ENCODE data around the gene CD96. TPM values are rescaled to one million over a fixed set of nuclear protein-coding genes. Genes with fewer than 3 reads are reported as not detected.
A peak's percentile ranks its signal among the peaks of the same experiment; 100 is the strongest.

The CD96 gene
- total RNA-seq, 2 donors from 2014 or later = not detected

- Histone ChIP-seq H3K4me3 (ENCODE audit: low read length) (no peak overlapping the region), H3K9ac (ENCODE audit: extremely low read depth, low read length, poor library complexity, severe bottlenecking) (no peak overlapping the region), H3K27ac (ENCODE audit: low read depth, low read length) (no peak overlapping the region), H3K27me3 (ENCODE audit: control insufficient read depth, insufficient read depth, low read length, poor library complexity, severe bottlenecking) (no peaks in the 10 kb centered on the region), H3K4me1 (ENCODE audit: control insufficient read depth, insufficient read depth, low read length) (no peaks in the 10 kb centered on the region), H3K36me3 (ENCODE audit: control insufficient read depth, insufficient read depth, low read length) (no peaks in the 10 kb centered on the region), H3K9me3 (ENCODE audit: control insufficient read depth, low read length) (no peaks in the 10 kb centered on the region)
- Mint-ChIP-seq H3K4me3 (no peak overlapping the region), H3K9me3 (no peaks in the 10 kb centered on the region), H3K27me3 (ENCODE audit: insufficient read depth) (no peaks in the 10 kb centered on the region), H3K36me3 (ENCODE audit: low read depth) (no peaks in the 10 kb centered on the region), H3K4me1 (peaks cover 3% of the 10 kb centered on the region), H3K27ac (no peak overlapping the region)
- no peak for TF ChIP-seq CTCF (conservative IDR thresholded peaks at IDR 0.05)
- 84 to 100% methylated on average over 1 of the region's 2 CpGs for WGBS, 2 experiments (ENCODE audit: insufficient coverage in 1 of 2, insufficient read length in 1 of 2)
- DNase-seq = no peak
Measured at GRCh38 chr3:111568355-111568754, 26.4 kb downstream of the CD96 start.

GRCh38 chr3:111568911-111569310 lies 26.9 kb downstream of the CD96 start:
- no peaks in the 10 kb centered on the region for H3K27me3 Mint-ChIP-seq (ENCODE audit: insufficient read depth)
- TF ChIP-seq CTCF (conservative IDR thresholded peaks at IDR 0.05) = no peak
- Histone ChIP-seq H3K4me1 (ENCODE audit: control insufficient read depth, insufficient read depth, low read length) (no peaks in the 10 kb centered on the region), H3K9me3 (ENCODE audit: control insufficient read depth, low read length) (no peaks in the 10 kb centered on the region), H3K4me3 (ENCODE audit: low read length) (no peak overlapping the region), H3K36me3 (ENCODE audit: control insufficient read depth, insufficient read depth, low read length) (no peaks in the 10 kb centered on the region), H3K27me3 (ENCODE audit: control insufficient read depth, insufficient read depth, low read length, poor library complexity, severe bottlenecking) (no peaks in the 10 kb centered on the region), H3K27ac (ENCODE audit: low read depth, low read length) (no peak overlapping the region), H3K9ac (ENCODE audit: extremely low read depth, low read length, poor library complexity, severe bottlenecking) (no peak overlapping the region)
- H3K4me1 Mint-ChIP-seq = peaks cover 3% of the 10 kb centered on the region
- no peaks in the 10 kb centered on the region for H3K36me3 Mint-ChIP-seq (ENCODE audit: low read depth)
- H3K9me3 Mint-ChIP-seq = no peaks in the 10 kb centered on the region
- DNase-seq = no peak
- H3K27ac Mint-ChIP-seq = no peak overlapping the region
- H3K4me3 Mint-ChIP-seq = no peak overlapping the region

GRCh38 chr3:111570404-111571030 lies 28.5 kb downstream of the CD96 start:
- no peak overlapping the region for H3K9ac ChIP-seq (ENCODE audit: extremely low read depth, low read length, poor library complexity, severe bottlenecking)
- no peaks in the 10 kb centered on the region for H3K27me3 ChIP-seq (ENCODE audit: control insufficient read depth, insufficient read depth, low read length, poor library complexity, severe bottlenecking)
- Mint-ChIP-seq H3K4me3 (no peak overlapping the region), H3K36me3 (ENCODE audit: low read depth) (no peaks in the 10 kb centered on the region), H3K27me3 (ENCODE audit: insufficient read depth) (no peaks in the 10 kb centered on the region), H3K4me1 (peaks cover 3% of the 10 kb centered on the region), H3K27ac (no peak overlapping the region), H3K9me3 (no peaks in the 10 kb centered on the region)
- no peak overlapping the region for H3K27ac ChIP-seq (ENCODE audit: low read depth, low read length)
- 86 to 90% methylated on average over 4 to 12 of the region's 12 CpGs for WGBS, 2 experiments (ENCODE audit: insufficient coverage in 1 of 2, insufficient read length in 1 of 2)
- peak; percentile 40 for TF ChIP-seq CTCF (conservative IDR thresholded peaks at IDR 0.05)
- no peaks in the 10 kb centered on the region for H3K4me1 ChIP-seq (ENCODE audit: control insufficient read depth, insufficient read depth, low read length)
- H3K9me3 ChIP-seq (ENCODE audit: control insufficient read depth, low read length) = no peaks in the 10 kb centered on the region
- H3K4me3 ChIP-seq (ENCODE audit: low read length) = no peak overlapping the region
- no peaks in the 10 kb centered on the region for H3K36me3 ChIP-seq (ENCODE audit: control insufficient read depth, insufficient read depth, low read length)
- no peak for DNase-seq

Data from endodermal cell (in vitro differentiated cells).